Measurements from ENCODE around the gene TRIM49D1. TPM values are rescaled to one million over a fixed set of nuclear protein-coding genes. Genes with fewer than 3 reads are reported as not detected.
"Not testable (repeated sequence)": the region's sequence is repeated elsewhere in the genome, so short reads cannot be mapped to it uniquely, and the experiment has no call there.

TRIM49D1 gene
- not detected in 2 replicates for total RNA-seq (2014; rRNA removed; shearing (Covaris generic))

DNA sequence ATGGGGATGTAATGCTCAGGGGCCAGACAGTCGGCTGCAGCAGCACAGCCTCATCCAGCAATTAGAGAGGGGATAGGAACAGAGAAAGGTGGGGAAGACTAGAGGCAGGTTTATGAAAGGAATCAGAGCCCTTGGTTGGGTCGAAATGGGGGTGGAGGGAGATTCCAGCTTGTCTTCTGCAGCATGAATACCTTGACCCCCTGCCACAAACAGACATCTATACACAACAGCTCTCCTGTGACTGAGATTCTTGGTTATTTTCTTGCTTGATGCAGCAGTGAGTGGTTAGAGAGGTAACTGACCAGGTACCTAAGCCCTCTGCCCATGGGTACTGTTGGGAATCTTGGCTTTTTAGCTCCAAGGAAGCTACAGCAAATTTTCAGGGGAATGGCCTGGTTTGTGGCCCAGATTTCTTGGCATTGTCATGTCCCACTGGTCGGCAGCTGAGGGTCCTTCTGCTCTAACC is at the start of gene TRIM49D1:
TRIM49D1 (minus strand) TSS at position 51 of the 466 bp plus-strand sequence. CDS start 4,535 bp downstream, outside the sequence.
- no peak for DNase-seq (ENCODE audit: low read depth)

DNA sequence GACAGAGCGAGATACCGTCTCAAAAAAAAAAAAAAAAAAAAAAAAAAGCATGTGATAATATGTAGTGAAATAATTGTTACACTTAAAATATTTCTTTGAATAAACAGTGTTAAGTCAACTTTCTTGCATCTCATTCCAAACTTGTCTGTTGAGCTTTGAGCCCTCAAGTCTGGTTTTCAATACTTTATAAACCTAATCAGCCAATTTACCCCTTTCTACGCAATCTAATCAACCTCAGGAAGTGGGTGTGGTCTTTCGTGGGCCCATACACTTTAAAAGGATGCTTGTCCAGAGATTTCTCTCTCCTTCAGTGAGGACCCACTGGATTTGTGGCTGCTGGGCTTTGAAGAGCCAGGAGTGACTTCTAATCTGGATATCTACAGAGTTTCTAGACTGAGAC is 43.7 kb upstream of the TRIM49D1 start, which contains the start of gene TRIM64:
TRIM64 (plus strand) TSS at position 301 of the 400 bp plus-strand sequence. CDS start 2,467 bp downstream, outside the sequence.
- DNase-seq (ENCODE audit: low read depth): not testable (repeated sequence)

GRCh38 chr11:89960833-89961232 is 38.8 kb upstream of the TRIM49D1 start:
- DNase-seq (ENCODE audit: low read depth): not testable (repeated sequence)

GRCh38 chr11:89923764-89924163 is 1.7 kb upstream of the TRIM49D1 start, which contains the start of gene TRIM49D2:
Gene TRIM49D2 (plus strand): TSS chr11:89924064. CDS start chr11:89926762, 2,698 bp downstream.
- not testable (repeated sequence) for DNase-seq (ENCODE audit: low read depth)

GRCh38 chr11:89900809-89901208 is 21.2 kb downstream of the TRIM49D1 start:
- not testable (repeated sequence) for DNase-seq (ENCODE audit: low read depth)

DNA sequence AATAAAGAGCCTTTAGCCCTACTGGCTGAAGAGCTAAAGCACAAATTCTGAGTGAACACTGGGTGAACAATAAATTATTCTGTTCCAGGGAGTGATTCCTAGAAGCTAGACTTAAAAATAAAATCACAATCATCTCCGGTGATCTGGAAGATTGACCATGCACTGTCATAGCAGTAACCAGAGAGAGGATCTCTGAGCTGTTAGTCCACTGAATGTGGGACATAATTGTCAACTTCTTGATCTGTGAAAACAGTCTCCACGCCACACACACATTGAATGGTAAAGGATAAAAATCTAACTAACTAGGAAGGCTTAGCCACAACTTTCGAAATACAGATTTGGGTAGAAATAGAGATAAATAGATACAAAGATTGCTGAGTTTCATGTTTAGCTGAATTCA is 28.8 kb downstream of the TRIM49D1 start:
- not testable (repeated sequence) for DNase-seq (ENCODE audit: low read depth)

- not testable (repeated sequence) for DNase-seq (ENCODE audit: low read depth)
Measured at GRCh38 chr11:89877511-89877910, 44.5 kb downstream of the TRIM49D1 start.

DNA sequence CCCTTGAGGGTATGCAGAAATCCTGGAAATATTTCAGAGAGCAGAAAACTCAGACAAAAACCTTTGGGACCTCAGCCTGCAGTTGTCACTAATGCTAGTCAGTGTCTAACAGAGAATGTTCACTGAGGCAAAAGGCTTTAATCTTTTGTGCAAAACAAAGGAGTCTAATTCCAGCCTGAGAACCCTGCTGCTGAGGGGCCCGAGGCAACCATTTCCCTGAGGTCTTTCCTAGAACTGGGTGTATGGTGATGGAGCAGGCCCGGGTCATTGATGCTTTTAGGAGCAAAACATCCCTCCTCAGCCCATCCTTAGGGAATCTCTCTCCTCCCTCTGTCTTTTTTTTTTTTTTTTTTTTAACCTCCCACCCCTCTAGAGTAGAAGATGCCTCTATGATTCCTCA is 49.5 kb downstream of the TRIM49D1 start:
- DNase-seq (ENCODE audit: low read depth): not testable (repeated sequence)

- DNase-seq (ENCODE audit: low read depth): not testable (repeated sequence)
Measured at GRCh38 chr11:89865223-89865622, 56.8 kb downstream of the TRIM49D1 start.

DNA sequence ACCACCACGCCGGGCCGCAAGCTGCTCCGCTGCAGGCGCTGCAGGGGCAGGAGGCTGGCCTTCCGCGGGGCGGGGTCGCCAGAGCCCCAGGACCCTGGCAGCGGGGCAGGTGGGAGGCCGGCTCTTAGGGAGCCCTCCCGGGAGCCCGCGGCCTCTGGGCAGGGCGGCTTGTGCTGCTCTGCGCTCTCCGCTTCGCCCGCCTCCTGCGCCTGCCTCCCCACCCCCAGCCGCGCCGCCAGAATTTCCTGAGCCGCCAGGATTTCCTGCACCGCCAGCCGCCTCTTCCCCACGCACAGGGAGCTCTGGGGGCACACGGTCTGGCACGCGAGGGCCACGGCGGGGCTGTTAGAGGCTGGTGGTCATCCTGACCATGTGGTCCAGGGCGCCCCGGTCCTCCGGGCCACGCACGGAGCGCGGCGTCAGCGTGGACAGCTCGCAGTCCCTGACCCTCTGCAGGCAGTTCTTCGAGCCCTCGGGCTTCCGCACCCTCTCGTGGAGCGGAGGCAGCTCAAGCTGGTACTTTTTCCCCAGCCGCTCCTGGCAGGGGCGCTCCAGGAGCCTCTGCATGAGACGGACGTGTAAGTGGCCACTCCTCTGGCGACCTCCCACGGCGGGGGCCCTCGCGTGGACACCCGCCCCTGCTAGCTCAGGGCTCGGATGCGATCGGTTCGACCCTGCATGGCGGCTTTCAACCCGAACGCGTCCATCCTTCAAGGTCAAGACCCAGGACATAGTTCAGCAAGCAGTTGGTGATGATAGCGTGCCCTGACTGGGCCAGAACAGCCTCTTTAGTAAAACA is 57.9 kb downstream of the TRIM49D1 start:
- DNase-seq (ENCODE audit: low read depth): peak; percentile 8

Other genes with a start within 250 kb of the TRIM49D1 start
- gene TRIM77, start 211.9 kb downstream of the TRIM49D1 start, total RNA-seq (2014; rRNA removed; shearing (Covaris generic)): not detected in 2 replicates
- not detected in 2 replicates for gene TRIM49, start 113.7 kb downstream of the TRIM49D1 start, total RNA-seq (2014; rRNA removed; shearing (Covaris generic))
- not detected in 2 replicates for gene TRIM64B, start 43.8 kb downstream of the TRIM49D1 start, total RNA-seq (2014; rRNA removed; shearing (Covaris generic))
- gene TRIM49D2, start 1.8 kb upstream of the TRIM49D1 start, total RNA-seq (2014; rRNA removed; shearing (Covaris generic)): not detected in 2 replicates
- gene TRIM64, start 43.8 kb upstream of the TRIM49D1 start, total RNA-seq (2014; rRNA removed; shearing (Covaris generic)): not detected in 2 replicates
- not detected in 2 replicates for gene TRIM49C, start 108.9 kb upstream of the TRIM49D1 start, total RNA-seq (2014; rRNA removed; shearing (Covaris generic))
- not detected in 2 replicates for gene UBTFL1, start 163.7 kb upstream of the TRIM49D1 start, total RNA-seq (2014; rRNA removed; shearing (Covaris generic))
- 0.63 and 1.9 TPM in 2 replicates for gene NAALAD2, start 212.4 kb upstream of the TRIM49D1 start, total RNA-seq (2014; rRNA removed; shearing (Covaris generic))

All from Daoy (cell line).